LNCAP (cell line): ENCODE measurements around the gene BACE1-AS.

Source experiments
- CTCF ChIP-seq: fragments of 450-650 bp; IDR thresholded peaks from 2 replicates; pipeline ENCODE4 v1.5.1; 2017; ENCODE audit warnings: mild to moderate bottlenecking

The BACE1-AS gene

GRCh38 chr11:117303646-117304315 lies 12.6 kb downstream of the BACE1-AS start:
- TF ChIP-seq CTCF: no peak

- TF ChIP-seq CTCF: no peak
Measured at GRCh38 chr11:117305145-117305544, 14.0 kb downstream of the BACE1-AS start.

GRCh38 chr11:117309310-117309709 lies 18.2 kb downstream of the BACE1-AS start:
- no peak for TF ChIP-seq CTCF

- no peak for TF ChIP-seq CTCF
Measured at GRCh38 chr11:117313091-117313490, 21.9 kb downstream of the BACE1-AS start.

- no peak for TF ChIP-seq CTCF
Measured at GRCh38 chr11:117313828-117314768, 23.0 kb downstream of the BACE1-AS start.

- TF ChIP-seq CTCF: no peak
Measured at GRCh38 chr11:117314840-117315239, 23.7 kb downstream of the BACE1-AS start.

GRCh38 chr11:117315285-117316196 lies 24.4 kb downstream of the BACE1-AS start:
- TF ChIP-seq CTCF: no peak
